CD4-positive, alpha-beta T cell treated with Interleukin-21 for 1 hour (primary cell): Measurements from ENCODE around the gene CCDC90B.
A peak's percentile ranks its signal among the peaks of the same experiment; 100 is the strongest.
"Not testable (repeated sequence)": the region's sequence is repeated elsewhere in the genome, so short reads cannot be mapped to it uniquely, and the experiment has no call there.

Experiments used
- DNase-seq: peaks from one replicate; pipeline ENCODE4 v3.0.0-alpha.2; 2020

CCDC90B gene, protein sequence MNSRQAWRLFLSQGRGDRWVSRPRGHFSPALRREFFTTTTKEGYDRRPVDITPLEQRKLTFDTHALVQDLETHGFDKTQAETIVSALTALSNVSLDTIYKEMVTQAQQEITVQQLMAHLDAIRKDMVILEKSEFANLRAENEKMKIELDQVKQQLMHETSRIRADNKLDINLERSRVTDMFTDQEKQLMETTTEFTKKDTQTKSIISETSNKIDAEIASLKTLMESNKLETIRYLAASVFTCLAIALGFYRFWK

GRCh38 chr11:83285771-83286528 is at the start of gene CCDC90B:
Gene CCDC90B, minus strand, starts transcription at chr11:83286367. Its CDS starts 395 bp downstream, at chr11:83285972.
- peak; percentile 97 for DNase-seq

DNA sequence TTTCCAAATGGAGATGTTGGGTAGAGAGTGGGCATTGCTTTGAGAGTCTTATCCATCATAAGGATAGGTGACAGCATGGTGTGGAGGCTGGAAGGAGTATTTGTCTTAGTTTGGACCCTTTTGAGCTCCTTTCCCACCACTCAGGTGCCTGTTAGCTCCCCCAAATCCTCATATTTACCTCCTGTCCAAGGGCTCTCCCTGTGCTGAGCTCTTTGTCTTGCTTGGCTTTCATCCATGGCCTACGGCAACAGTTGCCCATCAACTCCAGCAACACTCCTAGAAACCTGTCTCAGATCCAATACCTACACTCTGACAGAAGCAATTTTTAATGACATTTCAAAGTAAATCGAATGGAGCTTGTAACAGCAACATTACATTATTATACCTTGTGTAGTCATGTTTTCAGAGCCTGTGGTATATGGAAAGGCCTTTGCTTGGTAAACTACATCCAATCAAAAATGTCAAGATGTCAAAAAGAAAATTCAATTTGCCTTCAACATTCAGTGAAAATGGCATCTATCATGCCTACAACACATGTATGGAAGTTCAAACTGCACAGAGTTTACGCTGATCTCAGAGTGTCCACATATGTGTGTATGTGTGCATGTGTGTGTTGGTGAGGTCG is 49.4 kb upstream of the CCDC90B start:
- DNase-seq: no peak

DNA sequence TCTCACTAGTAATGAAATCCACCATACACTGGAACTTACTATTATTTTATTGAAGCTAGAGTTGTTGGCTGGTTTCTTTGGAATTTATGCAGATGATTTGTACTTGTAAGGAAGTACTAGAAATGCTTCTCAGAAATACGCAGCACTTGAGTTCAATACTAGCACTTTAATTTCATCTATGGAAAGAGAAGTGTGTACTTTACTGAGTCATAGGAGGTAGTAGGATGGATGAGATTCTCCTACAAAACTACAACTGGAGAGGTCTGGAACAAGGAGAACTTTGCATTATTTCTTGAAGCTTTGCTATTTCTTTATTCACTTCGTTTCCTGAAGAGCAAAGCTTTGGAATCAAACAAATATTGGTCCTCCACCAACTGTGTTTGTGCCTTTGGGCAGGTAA is 44.1 kb upstream of the CCDC90B start:
- DNase-seq: no peak

DNA sequence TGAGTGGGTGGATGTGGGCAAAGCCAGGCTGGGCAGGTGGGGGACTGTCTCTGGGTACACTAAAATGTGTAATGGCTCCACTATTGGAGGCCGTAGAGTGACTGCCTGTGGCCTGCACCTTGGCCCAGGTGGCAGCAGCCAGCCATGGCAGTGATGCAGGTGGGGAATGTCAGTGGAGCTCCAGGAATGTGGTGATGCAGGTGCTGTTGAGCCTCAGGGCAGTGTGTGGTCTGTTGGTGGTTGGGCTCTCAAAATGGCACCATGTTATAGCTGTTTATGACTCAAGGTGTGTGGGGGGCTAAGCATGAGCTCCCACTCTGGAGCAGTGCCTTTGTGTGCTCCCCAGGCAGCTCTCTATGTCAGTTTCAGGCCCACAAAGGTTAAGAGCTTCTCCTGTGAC is 40.2 kb upstream of the CCDC90B start:
- DNase-seq: no peak

DNA sequence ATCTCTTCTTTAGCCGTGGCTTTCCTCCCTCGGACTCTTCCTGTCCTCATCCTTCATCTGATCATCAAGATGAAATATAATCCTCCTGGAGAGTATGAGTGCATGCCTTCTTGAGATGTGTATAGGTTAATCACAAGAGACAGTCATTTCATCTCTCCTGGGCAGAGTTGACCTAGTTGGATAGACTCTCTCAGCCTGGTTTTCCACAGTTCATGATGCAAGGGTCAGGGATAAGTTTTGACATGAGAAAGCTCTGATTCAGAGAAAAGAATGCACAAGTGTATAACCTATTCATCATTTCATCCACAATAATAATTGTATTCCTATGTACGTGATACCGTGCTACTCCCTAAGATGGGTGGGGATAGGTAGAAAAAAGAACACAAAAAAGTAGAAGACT is 33.2 kb upstream of the CCDC90B start:
- no peak for DNase-seq

GRCh38 chr11:83318931-83319330 is 32.8 kb upstream of the CCDC90B start:
- DNase-seq: no peak

GRCh38 chr11:83317757-83318690 is 31.9 kb upstream of the CCDC90B start:
- DNase-seq: no peak

GRCh38 chr11:83316897-83317268 is 30.7 kb upstream of the CCDC90B start:
- not testable (repeated sequence) for DNase-seq

DNA sequence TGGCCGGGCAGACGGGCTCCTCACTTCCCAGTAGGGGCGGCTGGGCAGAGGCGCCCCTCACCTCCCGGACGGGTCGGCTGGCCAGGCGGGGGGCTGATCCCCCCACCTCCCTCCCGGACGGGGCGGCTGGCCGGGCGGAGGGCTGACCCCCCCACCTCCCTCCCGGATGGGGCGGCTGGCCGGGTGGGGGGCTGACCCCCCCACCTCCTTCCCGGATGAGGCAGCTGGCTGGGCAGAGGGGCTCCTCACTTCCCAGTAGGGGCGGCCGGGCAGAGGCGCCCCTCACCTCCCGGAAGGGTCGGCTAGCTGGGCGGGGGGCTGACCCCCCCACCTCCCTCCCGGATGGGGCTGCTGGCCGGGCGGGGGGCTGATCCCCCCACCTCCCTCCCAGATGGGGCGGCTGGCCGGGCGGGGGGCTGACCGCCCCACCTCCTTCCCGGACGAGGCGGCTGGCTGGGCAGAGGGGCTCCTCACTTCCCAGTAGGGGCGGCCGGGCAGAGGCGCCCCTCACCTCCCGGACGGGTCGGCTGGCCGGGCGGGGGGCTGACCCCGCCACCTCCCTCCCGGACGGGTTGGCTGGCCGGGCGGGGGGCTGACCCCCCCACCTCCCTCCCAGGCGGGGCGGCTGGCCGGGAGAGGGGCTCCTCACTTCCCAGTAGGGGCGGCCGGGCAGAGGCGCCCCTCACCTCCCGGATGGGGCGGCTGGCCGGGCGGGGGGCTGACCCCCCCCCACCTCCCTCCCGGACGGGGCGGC is 30.2 kb upstream of the CCDC90B start:
- not testable (repeated sequence) for DNase-seq

DNA sequence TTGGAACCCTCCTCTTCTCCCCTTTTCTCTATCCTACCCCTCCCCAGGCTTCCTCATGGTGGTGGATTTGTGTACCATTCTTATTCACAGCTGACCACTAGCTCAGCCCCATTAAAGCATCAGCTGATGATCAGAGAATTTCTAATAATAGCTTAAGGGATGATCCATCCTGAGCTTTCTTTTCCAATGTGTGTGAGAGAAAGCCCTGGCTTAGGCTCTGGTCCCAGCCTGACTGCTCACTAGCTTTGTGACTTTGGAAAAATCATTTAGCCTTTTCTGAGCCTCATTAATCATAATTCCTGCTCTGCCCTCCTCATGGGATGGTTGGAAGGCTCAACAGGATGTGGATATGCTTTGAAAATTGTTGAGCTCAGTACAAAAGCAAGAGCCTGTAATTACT is 26.3 kb upstream of the CCDC90B start:
- DNase-seq: no peak

GRCh38 chr11:83311701-83312100 is 25.5 kb upstream of the CCDC90B start:
- DNase-seq: no peak

GRCh38 chr11:83310718-83311117 is 24.6 kb upstream of the CCDC90B start:
- DNase-seq: no peak

- not testable (repeated sequence) for DNase-seq
Measured at GRCh38 chr11:83308536-83308935, 22.4 kb upstream of the CCDC90B start.

GRCh38 chr11:83306200-83307080 is 20.3 kb upstream of the CCDC90B start:
- no peak for DNase-seq

DNA sequence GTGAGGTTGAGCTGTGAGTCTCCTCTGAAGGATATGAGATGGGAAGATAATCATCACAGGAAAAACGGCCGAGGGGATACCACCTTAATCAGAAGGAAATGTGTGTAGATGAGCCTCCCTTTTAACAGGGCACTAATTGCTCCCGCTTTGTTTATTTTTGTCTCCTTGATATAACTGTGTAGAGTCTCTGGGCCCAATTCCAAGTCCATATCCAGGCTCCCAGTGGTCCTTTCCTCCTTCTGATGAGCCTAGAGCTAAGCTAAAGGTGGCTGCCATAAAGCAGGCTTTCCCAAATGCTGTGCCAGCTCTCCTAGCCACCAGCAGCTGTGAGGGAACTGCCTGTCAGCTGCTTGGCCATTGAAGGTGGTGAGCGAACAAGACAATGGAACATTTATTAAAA is 17.1 kb upstream of the CCDC90B start:
- DNase-seq: no peak

- no peak for DNase-seq
Measured at GRCh38 chr11:83302151-83302550, 16.0 kb upstream of the CCDC90B start.

- DNase-seq: no peak
Measured at GRCh38 chr11:83299681-83300080, 13.5 kb upstream of the CCDC90B start.

GRCh38 chr11:83294208-83294607 is 8.0 kb upstream of the CCDC90B start:
- DNase-seq: no peak

- DNase-seq: no peak
Measured at GRCh38 chr11:83293457-83293774, 7.2 kb upstream of the CCDC90B start.

- peak; percentile 36 for DNase-seq
Measured at GRCh38 chr11:83292709-83293456, 6.7 kb upstream of the CCDC90B start.

DNA sequence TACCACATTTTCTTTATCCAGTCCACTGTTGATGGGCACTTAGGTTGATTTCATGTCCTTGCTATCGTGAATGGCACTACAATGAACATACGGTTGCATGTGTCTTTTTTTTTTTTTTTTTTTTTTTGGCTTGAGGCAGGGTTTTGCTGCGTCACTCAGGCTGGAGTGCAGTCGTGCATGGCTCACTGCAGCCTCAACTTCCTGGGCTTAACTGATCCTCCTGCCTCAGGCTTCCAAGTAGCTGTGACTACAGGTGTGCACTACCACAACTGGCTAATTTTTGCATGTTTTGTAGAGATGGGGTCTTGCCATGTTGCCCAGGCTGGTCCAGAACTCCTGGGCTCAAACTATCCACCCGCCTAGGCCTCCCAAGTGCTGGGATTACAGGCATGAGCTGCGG is 1.5 kb upstream of the CCDC90B start:
- DNase-seq: no peak
